Colon (tissue), 2 donors: ENCODE data around the gene ELMOD3.
"Not testable (repeated sequence)": the region's sequence is repeated elsewhere in the genome, so short reads cannot be mapped to it uniquely, and the experiment has no call there.

ENCODE experiments used
- FAIRE-seq: peaks from 2 replicates; lab custom pipeline; 2012; peaks lifted over from hg19 to GRCh38; lab: Jason Lieb, UNC
- donor health status: control.
- donor health status: control.

Gene ELMOD3

GRCh38 chr2:85376291-85377065 is 21.9 kb downstream of the ELMOD3 start:
- no peak for FAIRE-seq

DNA sequence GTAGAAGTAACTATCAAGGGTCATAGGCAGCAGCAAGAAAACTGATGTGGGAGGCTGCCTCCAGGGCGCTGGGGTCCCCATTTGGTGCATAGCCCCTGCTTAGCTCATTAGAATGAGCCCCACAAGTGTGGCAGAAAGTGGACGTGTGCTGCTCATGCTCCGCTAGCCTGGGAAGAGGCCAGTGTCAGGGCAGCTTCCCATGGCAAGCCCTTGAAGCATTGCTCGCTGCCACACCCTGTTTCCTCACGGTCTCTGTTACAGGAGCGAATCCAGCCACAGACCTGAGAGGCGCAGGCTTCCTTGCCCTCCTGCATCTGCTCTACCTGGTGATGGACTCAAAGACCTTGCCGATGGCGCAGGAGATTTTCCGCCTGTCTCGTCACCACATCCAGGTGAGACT is 22.5 kb downstream of the ELMOD3 start:
- no peak for FAIRE-seq

GRCh38 chr2:85378257-85378656 is 23.7 kb downstream of the ELMOD3 start:
- FAIRE-seq, result no peak

DNA sequence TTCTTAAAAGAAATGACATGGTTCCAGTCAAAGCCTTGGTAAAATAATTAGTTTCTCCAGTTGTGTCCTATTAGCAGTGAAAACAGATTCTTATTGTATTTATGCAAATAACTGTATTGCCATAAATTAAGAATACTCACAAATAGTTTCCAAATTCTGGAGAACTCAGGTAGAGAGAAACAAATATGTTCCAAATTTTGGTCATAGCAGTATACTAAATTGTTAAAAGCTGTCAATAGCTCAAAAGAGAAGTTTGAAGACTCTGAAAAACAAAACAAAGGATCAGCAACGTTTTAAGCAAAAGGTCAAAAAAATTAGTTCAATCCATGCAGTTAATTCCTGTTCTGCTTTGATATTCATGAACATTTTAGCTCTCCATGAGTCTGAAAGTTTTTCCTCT is 25.5 kb downstream of the ELMOD3 start:
- FAIRE-seq, result no peak

GRCh38 chr2:85383151-85383550 is 28.6 kb downstream of the ELMOD3 start:
- FAIRE-seq, result not testable (repeated sequence)

DNA sequence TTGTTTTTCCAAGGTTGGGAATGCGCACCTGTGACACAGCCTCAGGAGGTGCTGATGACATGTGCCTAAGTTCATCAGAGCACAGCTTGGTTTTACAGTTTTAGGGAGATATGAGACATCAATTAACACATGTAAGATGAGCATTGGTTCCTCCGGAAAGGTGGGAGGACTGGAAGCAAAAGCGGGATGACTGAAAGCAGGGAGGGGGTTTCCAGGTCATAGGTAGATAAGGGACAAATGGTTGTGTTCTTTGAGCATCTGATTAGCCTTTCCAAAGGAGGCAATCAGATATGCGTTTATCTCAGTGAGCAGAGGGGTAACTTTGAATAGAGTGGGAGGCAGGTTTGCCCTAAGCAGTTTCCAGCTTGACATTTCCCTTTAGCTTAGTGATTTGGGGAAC is 29.3 kb downstream of the ELMOD3 start:
- no peak for FAIRE-seq

DNA sequence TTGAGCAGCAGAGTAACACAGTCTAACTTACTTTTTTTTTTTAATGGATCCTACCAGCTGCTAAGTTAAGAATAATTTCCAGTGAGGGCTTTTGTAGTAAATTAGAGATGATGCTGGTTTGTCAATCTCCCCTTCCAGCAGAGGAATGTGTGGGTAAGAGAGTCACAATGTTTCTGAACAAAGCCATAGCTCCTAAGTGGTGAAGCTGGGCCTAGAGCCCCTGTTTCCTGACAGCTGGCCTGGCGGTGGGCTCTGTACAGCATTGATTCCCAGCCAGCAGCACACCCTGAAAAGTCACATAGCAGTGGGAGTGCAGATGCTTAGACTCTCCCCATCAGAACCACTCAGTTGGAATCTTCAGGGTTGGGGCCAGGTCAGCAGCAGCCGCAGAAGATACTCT is 31.2 kb downstream of the ELMOD3 start:
- no peak for FAIRE-seq

GRCh38 chr2:85387754-85388153 is 33.2 kb downstream of the ELMOD3 start:
- no peak for FAIRE-seq

GRCh38 chr2:85388878-85389538 is 34.4 kb downstream of the ELMOD3 start:
- no peak for FAIRE-seq

- FAIRE-seq, result no peak
Measured at GRCh38 chr2:85390941-85391669, 36.5 kb downstream of the ELMOD3 start.

- FAIRE-seq, result no peak
Measured at GRCh38 chr2:85393836-85394235, 39.3 kb downstream of the ELMOD3 start.

GRCh38 chr2:85394261-85394681 is 39.7 kb downstream of the ELMOD3 start:
- FAIRE-seq, result no peak

- FAIRE-seq, result no peak
Measured at GRCh38 chr2:85394976-85395375, 40.4 kb downstream of the ELMOD3 start.

- FAIRE-seq, result no peak
Measured at GRCh38 chr2:85395912-85396475, 41.4 kb downstream of the ELMOD3 start.

DNA sequence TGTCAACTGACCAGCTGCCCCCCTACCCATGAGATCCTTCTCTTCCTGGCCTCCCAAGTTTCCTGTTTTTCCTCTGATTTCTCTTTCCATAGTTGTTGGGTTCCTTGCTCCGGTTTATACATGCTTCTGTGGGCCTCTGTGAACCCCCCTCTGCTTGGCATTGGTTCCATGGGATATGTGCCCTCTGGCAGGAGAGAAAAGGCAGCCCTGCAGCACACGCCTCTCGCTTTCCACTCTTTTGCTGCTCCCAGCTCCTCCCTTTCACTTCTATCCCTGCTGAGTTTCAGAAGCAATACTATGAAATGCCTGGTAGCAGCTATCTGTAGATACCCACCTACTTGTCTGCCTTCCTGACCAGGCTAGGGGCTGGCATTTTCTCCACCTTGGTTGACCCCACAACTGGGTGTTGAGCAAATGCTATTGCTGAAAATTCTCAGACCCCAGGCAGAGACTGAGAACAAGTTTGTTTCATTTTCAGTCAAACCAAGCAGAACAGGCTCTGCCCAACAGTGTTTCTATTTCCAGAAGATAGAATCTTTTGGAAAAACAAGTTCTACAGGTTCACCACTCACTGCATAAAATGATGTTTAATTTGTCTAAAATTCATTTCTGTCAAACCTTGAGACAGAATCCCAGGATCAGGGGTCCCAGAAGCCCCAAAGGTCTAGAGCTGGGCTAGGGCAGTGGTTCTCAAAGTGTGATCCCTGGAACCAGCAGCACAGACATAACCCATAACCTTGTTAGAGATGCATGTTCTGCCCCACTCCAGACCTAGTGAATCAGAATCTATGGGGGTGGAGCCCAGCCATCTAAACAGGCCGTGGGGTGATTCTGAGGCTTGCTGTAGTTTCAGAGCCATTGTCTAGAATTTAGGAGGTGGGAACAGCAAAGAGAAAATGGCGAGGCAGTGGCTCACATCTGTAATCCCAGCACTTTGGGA is 42.2 kb downstream of the ELMOD3 start:
- no peak for FAIRE-seq

- no peak for FAIRE-seq
Measured at GRCh38 chr2:85397925-85398331, 43.4 kb downstream of the ELMOD3 start.

- FAIRE-seq, result no peak
Measured at GRCh38 chr2:85398426-85399182, 44.0 kb downstream of the ELMOD3 start.

- FAIRE-seq, result no peak
Measured at GRCh38 chr2:85399183-85399455, 44.5 kb downstream of the ELMOD3 start.

GRCh38 chr2:85400023-85400422 is 45.5 kb downstream of the ELMOD3 start:
- no peak for FAIRE-seq

DNA sequence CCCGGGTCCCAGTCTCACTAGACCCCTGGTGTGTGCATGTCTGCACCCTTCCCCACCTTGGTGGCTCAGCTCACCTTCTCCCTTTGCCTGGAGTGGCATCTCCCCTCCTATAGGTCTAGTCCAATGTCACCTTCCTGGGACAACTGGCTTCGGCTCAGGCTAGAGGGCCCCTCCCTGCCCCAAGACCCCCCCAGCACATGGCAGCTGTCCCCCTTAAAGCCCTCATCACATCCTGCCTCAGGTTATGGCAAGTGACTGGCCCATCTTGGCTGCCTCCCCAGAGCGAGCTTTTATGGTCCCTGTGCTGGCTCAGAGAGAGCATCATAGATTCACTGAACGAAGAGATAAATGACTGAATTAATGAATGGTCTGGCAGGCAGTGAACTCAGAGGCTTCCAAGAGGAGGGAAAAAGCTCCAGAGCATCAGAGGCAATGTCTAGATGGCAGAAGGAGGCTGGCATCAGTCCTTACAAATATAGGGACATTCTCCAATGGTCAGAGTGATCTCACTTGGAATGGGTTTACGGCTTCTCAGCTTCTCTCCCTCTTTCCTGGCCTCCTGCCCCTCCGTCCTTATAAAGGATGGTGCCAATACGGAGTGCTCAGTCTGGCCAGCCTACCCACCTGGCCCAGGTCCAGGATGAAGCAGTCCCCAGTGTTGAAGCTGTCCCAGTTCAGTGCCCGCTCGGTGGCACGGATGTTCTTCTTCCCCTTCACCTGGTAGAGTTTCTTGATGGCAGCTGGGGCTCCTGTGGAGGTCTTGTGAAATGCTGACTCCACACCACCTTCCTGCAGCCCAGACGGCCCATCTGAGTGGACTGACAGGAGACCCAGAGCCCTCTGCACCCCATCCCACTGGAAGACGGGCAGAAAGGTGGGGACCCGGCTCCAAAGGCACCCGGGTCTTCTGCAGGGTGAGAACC is 46.2 kb downstream of the ELMOD3 start:
- FAIRE-seq, result no peak
